Activated naive CD8-positive, alpha-beta T cell treated with anti-CD3 and anti-CD28 coated beads, Interleukin-2, amount 50 U/mL, for 24 hours (primary cell): Measurements from ENCODE around the gene SPINT1.

ENCODE experiments used
- ATAC-seq: fragments of 150-1000 bp; cut with Tn5 transposase; one replicate; pipeline ENCODE4 v1.10.0; 2021
- DNase-seq: peaks from one replicate; pipeline ENCODE4 v3.0.0; 2021
- H3K27ac Mint-ChIP-seq: one replicate; pipeline ENCODE4 v1.8.0; 2021; ENCODE audit warnings: mild to moderate bottlenecking, mixed read lengths
- H3K27me3 Mint-ChIP-seq: one replicate; pipeline ENCODE4 v1.8.0; 2021; ENCODE audit warnings: mixed read lengths
- H3K36me3 Mint-ChIP-seq: one replicate; pipeline ENCODE4 v1.8.0; 2021; ENCODE audit warnings: low read depth, mixed read lengths
- H3K4me1 Mint-ChIP-seq: one replicate; pipeline ENCODE4 v1.8.0; 2021; ENCODE audit warnings: mixed read lengths
- H3K4me3 Mint-ChIP-seq: one replicate; pipeline ENCODE4 v1.8.0; 2021; ENCODE audit warnings: mild to moderate bottlenecking, moderate library complexity, mixed read lengths
- H3K9me3 Mint-ChIP-seq: one replicate; pipeline ENCODE4 v1.8.0; 2021; ENCODE audit warnings: mixed read lengths

The SPINT1 gene

DNA sequence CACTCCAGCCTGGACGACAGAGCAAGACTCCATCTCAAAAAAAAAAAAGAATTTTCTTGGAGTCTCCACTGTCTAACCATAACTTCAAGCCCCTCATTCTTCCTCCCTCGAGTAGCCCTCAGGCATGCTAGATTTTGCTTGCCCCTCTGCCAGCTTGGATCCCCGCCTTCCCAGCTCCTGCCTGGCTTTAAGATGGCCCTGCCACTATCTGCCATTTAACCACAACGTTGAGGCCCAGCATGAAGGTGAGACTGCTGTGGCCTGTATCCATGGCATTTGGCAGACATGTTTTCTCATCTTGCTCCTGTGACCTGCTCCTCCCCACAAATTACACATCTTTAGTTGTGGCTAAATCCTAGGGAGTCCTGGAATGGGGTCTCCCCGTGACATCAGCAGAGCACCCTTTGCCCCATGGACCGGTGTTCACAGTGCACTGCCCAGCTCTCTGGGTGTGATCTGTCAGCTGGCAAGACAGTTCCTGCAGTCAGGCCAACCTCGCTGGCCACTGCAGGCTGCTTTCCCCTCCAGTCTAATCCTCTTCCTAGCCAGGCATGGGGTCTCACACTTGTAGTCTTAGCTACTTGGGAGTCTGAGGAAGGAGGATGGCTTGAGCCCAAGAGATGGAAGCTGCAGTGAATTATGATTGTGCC, 60.8 kb downstream of the SPINT1 start:
- no peaks in the 10 kb centered on the region for H3K9me3 Mint-ChIP-seq
- H3K36me3 Mint-ChIP-seq, result peaks cover 14% of the 10 kb centered on the region
- no peak overlapping the region for H3K27ac Mint-ChIP-seq
- no peak for ATAC-seq
- H3K27me3 Mint-ChIP-seq, result no peaks in the 10 kb centered on the region
- no peak overlapping the region for H3K4me3 Mint-ChIP-seq
- DNase-seq, result no peak
- peaks cover 21% of the 10 kb centered on the region for H3K4me1 Mint-ChIP-seq

DNA sequence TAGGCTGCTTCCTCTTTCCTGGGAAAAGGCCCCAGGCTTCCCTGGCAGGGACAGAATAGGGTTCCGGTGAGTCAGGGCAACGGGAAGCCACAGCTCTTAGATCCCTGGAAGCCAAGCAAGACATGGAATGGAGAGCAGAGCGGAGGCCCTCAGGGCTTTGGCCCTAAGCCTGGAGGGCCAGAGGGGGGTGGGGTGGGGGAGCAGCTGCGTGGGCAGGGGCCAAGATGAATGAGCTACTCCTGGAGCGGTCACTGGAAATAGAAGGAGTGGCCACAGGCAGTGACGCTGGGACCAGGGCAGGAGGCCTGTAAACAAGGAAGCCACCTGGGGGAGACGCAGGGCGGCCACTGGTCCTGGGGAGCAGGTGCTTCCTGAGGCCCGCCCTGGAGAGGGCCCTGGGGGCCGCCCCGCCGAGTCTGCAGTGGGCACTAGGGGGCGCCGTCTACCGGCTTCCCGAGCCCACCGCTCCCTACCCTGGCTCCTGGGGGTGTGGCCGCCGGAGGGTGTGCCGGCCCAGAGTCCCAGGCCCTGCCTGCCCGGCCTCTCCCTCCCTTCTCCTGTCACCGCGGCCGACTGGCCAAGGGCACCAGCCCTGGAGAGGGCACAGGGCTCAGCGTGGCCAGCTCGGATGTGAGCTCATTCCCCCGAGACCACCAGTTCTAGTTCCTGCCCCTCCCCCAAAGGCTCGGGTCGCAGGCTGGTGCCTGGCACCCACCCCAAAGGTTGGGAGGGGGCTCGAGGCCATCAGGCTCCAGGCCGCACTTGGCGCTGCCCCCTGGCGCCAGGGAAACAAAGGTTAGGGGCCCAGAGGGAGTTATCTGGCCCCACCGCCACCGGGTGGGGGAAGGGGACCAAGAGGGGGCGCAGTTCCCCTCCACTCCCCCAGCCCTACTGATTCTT, 62.5 kb downstream of the SPINT1 start:
- Mint-ChIP-seq H3K27ac (peak overlapping the region; percentile 75), H3K4me1 (peaks cover 21% of the 10 kb centered on the region), H3K9me3 (no peaks in the 10 kb centered on the region), H3K4me3 (peak overlapping the region; percentile 76), H3K27me3 (no peaks in the 10 kb centered on the region), H3K36me3 (peaks cover 12% of the 10 kb centered on the region)
- DNase-seq (peak; percentile 93), ATAC-seq (peak; percentile 92)

DNA sequence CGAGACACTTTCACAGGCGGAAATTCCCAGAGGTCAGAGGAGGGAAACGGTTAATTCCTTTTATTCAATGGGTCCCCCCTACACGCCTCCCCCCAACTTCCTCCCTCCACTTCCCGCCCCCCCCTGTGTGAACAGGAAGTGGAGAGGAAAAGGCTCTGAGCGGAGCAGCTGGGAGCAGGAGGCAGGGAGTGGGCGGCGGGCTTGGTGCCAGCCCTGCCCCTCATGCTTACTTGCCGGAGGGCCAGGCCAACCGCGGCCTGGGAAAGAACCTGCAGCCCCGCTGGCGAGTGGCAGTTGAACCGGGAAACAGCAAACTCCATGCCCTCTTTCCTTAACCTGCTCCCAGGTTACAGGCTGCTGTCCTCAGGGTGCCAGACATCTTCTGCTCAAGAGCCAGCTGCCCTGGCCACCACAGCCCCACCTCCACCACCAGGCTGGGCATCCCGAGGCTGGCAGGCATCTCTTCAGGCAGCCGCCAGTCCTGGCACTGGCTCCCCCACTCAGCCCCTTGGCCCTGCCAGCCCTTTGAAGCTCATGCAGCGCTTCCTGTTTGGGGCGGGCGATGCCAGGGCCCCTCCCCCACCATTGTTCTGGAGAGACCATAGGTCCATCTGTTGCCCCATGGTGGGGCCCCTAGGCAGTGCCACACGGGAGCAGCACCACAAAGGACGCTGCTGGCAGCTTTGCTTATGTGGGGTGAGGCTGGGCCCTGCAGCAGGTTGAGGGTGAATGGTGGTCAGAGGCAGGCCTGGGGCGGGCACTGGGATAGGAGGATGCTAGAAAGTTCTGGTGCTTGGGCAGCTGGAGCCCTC, 63.3 kb downstream of the SPINT1 start:
- DNase-seq, result peak; percentile 64

More for the DNA sequence above, 63.3 kb downstream of the SPINT1 start:
- H3K27ac Mint-ChIP-seq, result peak overlapping the region; percentile 75
- peaks cover 12% of the 10 kb centered on the region for H3K36me3 Mint-ChIP-seq
- ATAC-seq, result peak; percentile 17
- H3K9me3 Mint-ChIP-seq, result no peaks in the 10 kb centered on the region
- peaks cover 21% of the 10 kb centered on the region for H3K4me1 Mint-ChIP-seq
- peak overlapping the region; percentile 76 for H3K4me3 Mint-ChIP-seq
- no peaks in the 10 kb centered on the region for H3K27me3 Mint-ChIP-seq
